Measurements from ENCODE around the gene USP46. TPM values are rescaled to one million over a fixed set of nuclear protein-coding genes. Genes with fewer than 3 reads are reported as not detected.

Gene USP46
- polyA plus RNA-seq, 1 donor from 2014 or later = 3.5 TPM

- Mint-ChIP-seq H3K4me3 (no peak overlapping the region), H3K36me3 (peaks cover 22% of the 10 kb centered on the region), H3K9me3 (no peaks in the 10 kb centered on the region), H3K27ac (no peak overlapping the region), H3K4me1 (peaks cover 0 to 2% (median 2%) of the 10 kb centered on the region in 3 donors), H3K27me3 (no peaks in the 10 kb centered on the region)
These were observed 39.5 kb downstream of the USP46 start for GRCh38 chr4:52619591-52619931.

GRCh38 chr4:52618795-52619590, 40.1 kb downstream of the USP46 start:
- Mint-ChIP-seq H3K9me3 (no peaks in the 10 kb centered on the region), H3K27me3 (no peaks in the 10 kb centered on the region), H3K4me1 (peaks cover 0 to 2% (median 2%) of the 10 kb centered on the region in 3 donors), H3K36me3 (peaks cover 21% of the 10 kb centered on the region), H3K27ac (no peak overlapping the region), H3K4me3 (no peak overlapping the region)

DNA sequence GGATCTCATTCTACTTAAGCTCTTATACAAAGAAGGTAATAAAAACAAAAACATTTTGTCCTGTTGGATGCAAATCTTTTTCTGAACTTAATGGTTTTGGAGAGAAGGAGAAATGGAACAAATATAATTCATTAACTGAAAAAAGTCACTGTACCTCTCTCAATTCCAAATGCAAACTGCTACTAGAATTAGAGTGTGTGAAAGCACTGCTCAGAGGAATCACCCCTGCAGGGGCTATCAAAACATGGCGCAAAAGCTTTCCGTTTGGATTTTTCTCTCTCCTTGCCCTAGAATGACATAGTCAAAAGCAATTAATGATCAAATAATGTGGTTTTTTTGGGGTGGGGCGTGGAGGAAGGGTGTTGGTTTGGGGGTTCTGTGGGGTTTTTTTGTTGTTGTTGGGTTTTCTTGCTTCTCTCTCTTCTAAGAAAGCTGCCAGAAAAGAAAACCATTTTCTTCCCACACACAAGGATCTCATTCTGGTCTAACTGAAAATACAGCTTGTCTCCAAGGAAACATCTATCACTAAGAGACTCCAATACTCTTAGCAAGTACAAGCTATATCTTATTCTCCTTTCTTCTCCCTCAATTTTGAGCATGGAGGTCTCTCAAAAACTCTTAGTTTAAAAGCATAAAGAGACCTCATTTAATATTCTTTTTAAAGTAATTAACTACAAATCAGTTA, 41.6 kb downstream of the USP46 start:
- H3K9me3 Mint-ChIP-seq = no peaks in the 10 kb centered on the region

DNA sequence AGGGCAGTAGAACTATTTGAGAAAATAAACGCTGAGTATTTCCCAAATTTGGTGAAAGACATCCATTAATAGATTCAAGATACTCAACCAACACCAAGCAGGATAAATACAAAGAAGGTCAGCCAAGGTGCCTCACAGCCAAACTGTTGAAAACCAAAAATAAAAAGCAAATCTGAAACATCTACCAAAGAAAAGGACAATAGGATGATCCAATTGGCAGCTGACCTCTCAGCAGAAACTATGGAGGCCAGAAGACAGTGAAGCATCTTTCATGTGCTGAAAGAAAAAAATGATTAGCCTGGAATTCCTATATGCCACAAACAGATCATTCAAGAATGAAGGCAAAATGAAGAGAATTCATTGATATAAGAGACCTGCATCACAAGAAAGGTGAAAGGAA, 44.9 kb downstream of the USP46 start:
- no peak overlapping the region for H3K4me3 Mint-ChIP-seq
- H3K36me3 Mint-ChIP-seq = peaks cover 18% of the 10 kb centered on the region
- no peak overlapping the region for H3K27ac Mint-ChIP-seq
- H3K4me1 Mint-ChIP-seq = peaks cover 0 to 2% (median 2%) of the 10 kb centered on the region in 3 donors
- no peaks in the 10 kb centered on the region for H3K27me3 Mint-ChIP-seq
- peaks cover 0 to 3% (median 0%) of the 10 kb centered on the region in 3 donors for H3K9me3 Mint-ChIP-seq

More for the DNA sequence above, 41.6 kb downstream of the USP46 start:
- Mint-ChIP-seq H3K4me1 (peaks cover 0 to 2% (median 2%) of the 10 kb centered on the region in 3 donors), H3K36me3 (peaks cover 16% of the 10 kb centered on the region), H3K27me3 (no peaks in the 10 kb centered on the region), H3K4me3 (no peak overlapping the region), H3K27ac (no peak overlapping the region)

DNA sequence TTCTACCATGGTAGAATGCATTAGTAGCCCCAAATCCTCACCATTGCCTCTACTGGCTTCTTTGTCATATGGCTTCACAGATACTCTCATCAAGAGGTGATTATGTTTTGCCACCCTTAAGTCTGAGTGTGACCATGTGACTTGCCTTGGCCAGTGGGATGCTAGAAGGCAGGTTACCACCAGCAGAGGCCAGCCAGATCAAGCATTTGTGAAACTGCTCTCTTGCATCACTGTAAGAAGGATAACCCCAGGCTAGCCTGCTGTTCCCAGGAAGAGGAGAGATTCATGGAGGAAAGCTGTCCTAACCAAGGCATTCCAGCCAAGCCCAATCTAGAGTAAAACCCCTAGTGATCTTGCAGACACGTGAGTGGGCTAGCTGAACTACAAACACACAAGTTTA, 46.8 kb downstream of the USP46 start:
- Mint-ChIP-seq H3K9me3 (peaks cover 0 to 3% (median 0%) of the 10 kb centered on the region in 3 donors), H3K4me3 (no peak overlapping the region), H3K4me1 (no peaks in the 10 kb centered on the region), H3K27me3 (no peaks in the 10 kb centered on the region), H3K36me3 (peaks cover 19% of the 10 kb centered on the region), H3K27ac (no peak overlapping the region)

GRCh38 chr4:52611030-52611555, 48.0 kb downstream of the USP46 start:
- Mint-ChIP-seq H3K36me3 (peaks cover 27% of the 10 kb centered on the region), H3K4me3 (no peak overlapping the region), H3K9me3 (peaks cover 0 to 3% (median 0%) of the 10 kb centered on the region in 3 donors), H3K27ac (peak overlapping the region in 1 of 3 donors; percentile 4), H3K27me3 (no peaks in the 10 kb centered on the region), H3K4me1 (no peaks in the 10 kb centered on the region)

DNA sequence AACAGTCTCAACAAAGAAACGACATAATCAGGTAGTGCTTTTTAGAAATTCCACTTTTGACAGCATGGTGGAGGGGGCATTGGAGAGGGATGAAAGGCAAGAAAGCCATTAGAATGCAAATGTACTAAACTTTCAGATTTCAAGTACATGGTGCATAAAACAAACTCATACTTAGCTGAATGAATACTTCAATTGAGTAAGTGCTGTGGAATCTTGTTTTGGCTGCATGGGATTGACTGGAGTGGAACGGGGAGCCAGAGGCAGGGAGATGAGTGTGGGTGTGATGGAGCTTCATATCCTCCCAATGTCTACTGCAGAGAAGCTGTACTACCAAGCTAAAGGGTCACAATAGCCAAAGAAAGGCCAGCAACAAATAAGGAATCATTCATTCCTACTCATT, 52.4 kb downstream of the USP46 start:
- Mint-ChIP-seq H3K9me3 (peaks cover 0 to 3% (median 0%) of the 10 kb centered on the region in 3 donors), H3K4me3 (no peak overlapping the region), H3K4me1 (no peaks in the 10 kb centered on the region), H3K27ac (no peak overlapping the region), H3K36me3 (peaks cover 33% of the 10 kb centered on the region), H3K27me3 (no peaks in the 10 kb centered on the region)

DNA sequence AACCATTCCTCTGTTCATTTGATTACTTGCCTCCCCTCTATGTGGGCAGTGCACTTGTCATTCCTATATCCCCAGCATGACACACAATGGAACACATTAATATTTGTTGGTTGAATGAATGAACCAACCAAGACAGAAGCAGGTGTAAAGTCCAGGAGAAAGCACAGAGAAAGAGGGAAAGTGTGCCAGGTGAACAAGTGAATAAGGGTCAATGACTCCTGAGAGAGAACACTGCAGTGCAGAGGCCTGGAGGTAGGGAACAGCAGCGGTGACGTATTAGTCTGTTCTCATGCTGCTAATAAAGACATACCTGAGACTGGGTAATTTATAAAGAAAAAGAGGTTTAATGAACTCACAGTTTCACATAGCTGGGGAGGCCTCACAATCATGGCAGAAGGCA, 53.1 kb downstream of the USP46 start:
- H3K4me3 Mint-ChIP-seq = no peak overlapping the region

GRCh38 chr4:52604215-52604614, 54.9 kb downstream of the USP46 start:
- no peaks in the 10 kb centered on the region for H3K27me3 Mint-ChIP-seq
- no peaks in the 10 kb centered on the region for H3K9me3 Mint-ChIP-seq
- H3K4me3 Mint-ChIP-seq = no peak overlapping the region
- H3K27ac Mint-ChIP-seq = no peak overlapping the region
- H3K4me1 Mint-ChIP-seq = no peaks in the 10 kb centered on the region
- H3K36me3 Mint-ChIP-seq = peaks cover 29% of the 10 kb centered on the region

More for the DNA sequence above, 53.1 kb downstream of the USP46 start:
- Mint-ChIP-seq H3K27me3 (no peaks in the 10 kb centered on the region), H3K36me3 (peaks cover 34% of the 10 kb centered on the region), H3K4me1 (no peaks in the 10 kb centered on the region), H3K27ac (peak overlapping the region in 1 of 3 donors; percentile 17), H3K9me3 (peaks cover 0 to 3% (median 0%) of the 10 kb centered on the region in 3 donors)

DNA sequence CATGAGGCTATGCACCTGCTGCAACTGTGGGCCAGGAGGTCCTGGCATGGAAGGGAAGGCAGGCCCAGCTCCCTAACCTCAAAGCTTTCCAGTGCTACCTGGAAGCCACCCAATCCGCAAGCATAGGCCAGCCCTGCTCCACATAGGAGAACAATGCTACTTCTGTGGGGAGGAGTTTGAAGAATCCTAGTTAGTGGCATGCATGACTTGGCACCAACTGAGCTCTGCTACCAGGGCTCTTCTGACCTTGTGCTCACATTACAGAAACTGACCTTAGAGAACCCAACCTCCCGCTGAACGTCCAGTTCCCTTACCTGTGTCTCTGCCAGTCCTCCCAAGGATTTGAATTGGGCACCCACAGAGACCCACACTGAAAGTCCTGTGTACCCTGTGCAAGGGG, 58.8 kb downstream of the USP46 start:
- H3K27me3 Mint-ChIP-seq = no peaks in the 10 kb centered on the region
- no peak overlapping the region for H3K4me3 Mint-ChIP-seq
- peaks cover 24% of the 10 kb centered on the region for H3K36me3 Mint-ChIP-seq
- H3K27ac Mint-ChIP-seq = no peak overlapping the region
- no peaks in the 10 kb centered on the region for H3K4me1 Mint-ChIP-seq
- H3K9me3 Mint-ChIP-seq = no peaks in the 10 kb centered on the region

GRCh38 chr4:52595001-52595400, 64.1 kb downstream of the USP46 start:
- Mint-ChIP-seq H3K27ac (no peak overlapping the region), H3K4me3 (no peak overlapping the region), H3K27me3 (no peaks in the 10 kb centered on the region), H3K36me3 (peaks cover 14% of the 10 kb centered on the region), H3K4me1 (no peaks in the 10 kb centered on the region), H3K9me3 (no peaks in the 10 kb centered on the region)

DNA sequence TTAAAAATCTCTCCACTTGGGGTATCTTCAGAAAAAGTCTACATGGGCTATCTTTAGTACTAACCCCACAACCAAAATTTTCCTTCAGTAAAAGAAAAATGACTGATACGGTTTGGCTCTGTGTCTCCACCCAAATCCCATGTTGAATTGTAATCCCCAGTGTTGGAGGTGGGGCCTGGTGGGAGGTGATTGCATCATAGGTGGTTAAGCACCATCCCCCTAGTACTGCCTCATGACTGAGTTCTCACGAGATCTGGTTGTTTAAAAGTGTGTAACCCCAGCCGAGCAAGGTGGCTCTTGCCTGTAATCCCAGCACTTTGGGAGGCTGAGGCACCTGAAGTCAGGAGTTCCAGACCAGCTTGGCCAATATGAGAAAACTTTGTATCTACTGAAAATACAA, 66.8 kb downstream of the USP46 start:
- no peak overlapping the region for H3K4me3 Mint-ChIP-seq
- peaks cover 5% of the 10 kb centered on the region for H3K36me3 Mint-ChIP-seq
- H3K4me1 Mint-ChIP-seq = no peaks in the 10 kb centered on the region
- peak overlapping the region in 1 of 3 donors; percentile 49 for H3K27ac Mint-ChIP-seq
- no peaks in the 10 kb centered on the region for H3K27me3 Mint-ChIP-seq
- no peaks in the 10 kb centered on the region for H3K9me3 Mint-ChIP-seq

GRCh38 chr4:52588771-52589591, 70.1 kb downstream of the USP46 start:
- no peak overlapping the region for H3K27ac Mint-ChIP-seq
- no peak overlapping the region for H3K4me3 Mint-ChIP-seq

DNA sequence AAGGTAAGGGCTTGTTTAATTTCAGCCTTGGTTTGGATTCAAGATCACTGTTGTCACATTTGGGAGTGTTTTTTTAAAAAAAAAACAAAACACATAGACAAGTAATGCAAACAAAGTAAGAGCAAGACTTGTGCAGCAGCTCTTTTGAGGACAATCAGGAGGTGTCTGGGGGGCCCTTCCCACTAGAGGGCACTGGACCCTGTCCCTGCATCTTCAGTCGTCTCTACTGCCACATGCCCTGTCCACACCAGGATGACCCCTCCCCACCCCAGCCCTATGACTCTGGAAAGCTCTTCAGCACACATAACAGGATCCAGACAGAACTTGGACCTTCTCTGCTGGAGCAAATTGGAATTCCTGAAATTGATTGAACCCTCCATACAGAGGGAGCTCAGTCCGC, 71.0 kb downstream of the USP46 start:
- Mint-ChIP-seq H3K27me3 (no peaks in the 10 kb centered on the region), H3K4me1 (no peaks in the 10 kb centered on the region), H3K9me3 (peaks cover 0 to 1% (median 0%) of the 10 kb centered on the region in 3 donors), H3K36me3 (peaks cover 2% of the 10 kb centered on the region), H3K27ac (no peak overlapping the region), H3K4me3 (no peak overlapping the region)

More at GRCh38 chr4:52588771-52589591, 70.1 kb downstream of the USP46 start:
- Mint-ChIP-seq H3K27me3 (no peaks in the 10 kb centered on the region), H3K4me1 (no peaks in the 10 kb centered on the region), H3K9me3 (peaks cover 0 to 1% (median 0%) of the 10 kb centered on the region in 3 donors), H3K36me3 (peaks cover 2% of the 10 kb centered on the region)

- Mint-ChIP-seq H3K36me3 (peaks cover 3% of the 10 kb centered on the region), H3K27me3 (no peaks in the 10 kb centered on the region), H3K9me3 (peaks cover 0 to 1% (median 0%) of the 10 kb centered on the region in 3 donors), H3K4me1 (no peaks in the 10 kb centered on the region), H3K27ac (no peak overlapping the region), H3K4me3 (no peak overlapping the region)
These were observed 73.0 kb downstream of the USP46 start for GRCh38 chr4:52586069-52586468.
